NT2/D1 (cell line): ENCODE data around the gene PLEKHJ1.

Experiments used
- DNase-seq: peaks from one replicate; pipeline ENCODE4 v3.0.0-alpha.2; 2011; ENCODE audit warnings: low read depth, low spot score
- H3K27me3 ChIP-seq: 2 replicates; pipeline ENCODE4 v1.6.0; 2011; ENCODE audit warnings: mild to moderate bottlenecking; ENCODE audit not compliant: insufficient read length, insufficient read depth
- H3K36me3 ChIP-seq: 2 replicates; pipeline ENCODE4 v1.6.1; 2011; ENCODE audit warnings: mild to moderate bottlenecking, low read length, mixed read lengths; ENCODE audit not compliant: insufficient read depth, insufficient read length
- H3K4me1 ChIP-seq: 2 replicates; pipeline ENCODE4 v1.5.1; 2011; ENCODE audit not compliant: insufficient read depth, insufficient read length
- H3K4me3 ChIP-seq: 2 replicates; pipeline ENCODE4 v1.5.1; 2011; ENCODE audit warnings: low read depth; ENCODE audit not compliant: insufficient read length
- H3K9ac ChIP-seq: 2 replicates; pipeline ENCODE4 v1.6.0; 2011; ENCODE audit warnings: low read depth; ENCODE audit not compliant: insufficient read length
- H3K9me3 ChIP-seq: 2 replicates; pipeline ENCODE4 v1.5.1; 2011; ENCODE audit warnings: mild to moderate bottlenecking, low read length; ENCODE audit not compliant: insufficient read depth
- SUZ12 ChIP-seq: IDR thresholded peaks from 2 replicates; pipeline ENCODE4 v1.6.1; 2011; ENCODE audit not compliant: insufficient read length, insufficient read depth; ENCODE audit errors: extremely low read depth
- YY1 ChIP-seq: IDR thresholded peaks from 2 replicates; pipeline ENCODE4 v1.6.1; 2011; ENCODE audit not compliant: insufficient read length, insufficient read depth
- ZNF274 ChIP-seq: IDR thresholded peaks from 2 replicates; pipeline ENCODE4 v1.6.1; 2011; ENCODE audit warnings: mild to moderate bottlenecking, low read depth, low read length

The PLEKHJ1 gene

GRCh38 chr19:2225415-2226050, 10.6 kb downstream of the PLEKHJ1 start:
- Histone ChIP-seq H3K36me3 (peaks cover 91% of the 10 kb centered on the region), H3K9me3 (no peaks in the 10 kb centered on the region), H3K4me3 (no peak overlapping the region), H3K4me1 (peaks cover 10% of the 10 kb centered on the region), H3K9ac (no peak overlapping the region), H3K27me3 (no peaks in the 10 kb centered on the region)
- no peak for DNase-seq
- TF ChIP-seq ZNF274 = no peak
- TF ChIP-seq YY1 = no peak
- no peak for TF ChIP-seq SUZ12

DNA sequence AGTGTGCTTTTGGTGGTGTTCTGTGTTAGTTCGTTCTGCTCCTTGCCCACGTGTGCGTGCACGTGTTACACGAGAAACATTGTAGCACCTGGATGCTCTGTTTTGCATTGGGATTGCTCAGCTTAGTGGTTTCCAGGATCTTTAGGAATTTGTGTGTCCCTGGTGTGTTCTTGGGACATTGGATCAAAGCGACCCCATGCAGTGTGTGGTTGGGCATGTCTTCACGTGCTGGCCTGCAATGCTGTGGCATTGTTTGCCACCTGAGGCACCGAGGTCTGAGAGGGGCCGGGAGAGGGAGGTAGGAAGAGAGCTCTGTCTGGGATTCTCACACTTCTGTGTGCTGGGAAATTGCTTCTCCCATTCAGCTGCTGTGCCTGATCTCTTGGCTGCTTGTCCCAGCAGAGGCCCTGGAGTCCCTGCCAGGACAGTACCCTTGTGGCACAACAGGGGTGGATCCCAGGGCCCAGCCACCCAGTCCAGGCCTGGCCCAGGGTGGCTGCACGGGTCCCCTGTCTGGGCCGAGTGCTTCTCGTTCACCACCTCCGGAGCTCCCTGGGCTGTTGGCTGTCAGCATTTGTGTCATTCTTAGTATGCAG, 11.3 kb downstream of the PLEKHJ1 start:
- Histone ChIP-seq H3K27me3 (no peaks in the 10 kb centered on the region), H3K4me1 (peaks cover 10% of the 10 kb centered on the region), H3K9ac (no peak overlapping the region), H3K9me3 (no peaks in the 10 kb centered on the region), H3K4me3 (no peak overlapping the region), H3K36me3 (peaks cover 91% of the 10 kb centered on the region)
- TF ChIP-seq ZNF274 (no peak), YY1 (no peak), SUZ12 (no peak)
- DNase-seq = no peak

DNA sequence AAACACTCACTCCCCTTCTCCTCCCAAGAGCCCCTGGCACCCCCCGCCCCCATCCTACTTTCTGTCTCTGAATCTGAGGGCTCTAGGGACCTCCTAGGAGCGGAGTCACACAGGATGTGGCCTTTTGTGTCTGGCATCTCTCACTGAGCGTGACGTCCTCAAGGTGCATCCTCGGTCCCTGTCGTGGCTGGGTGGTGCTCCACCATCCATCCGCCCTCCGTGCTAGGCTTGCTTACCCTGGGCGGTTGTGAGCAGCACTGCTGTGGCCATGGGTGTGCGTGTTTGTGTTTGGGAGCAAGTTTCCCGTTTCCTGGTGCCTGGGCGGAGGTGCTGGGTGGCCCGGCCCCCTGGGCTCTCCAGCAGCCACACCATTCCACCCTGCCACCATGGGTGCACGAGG, 12.2 kb downstream of the PLEKHJ1 start:
- Histone ChIP-seq H3K4me1 (peaks cover 10% of the 10 kb centered on the region), H3K36me3 (peaks cover 90% of the 10 kb centered on the region)

DNA sequence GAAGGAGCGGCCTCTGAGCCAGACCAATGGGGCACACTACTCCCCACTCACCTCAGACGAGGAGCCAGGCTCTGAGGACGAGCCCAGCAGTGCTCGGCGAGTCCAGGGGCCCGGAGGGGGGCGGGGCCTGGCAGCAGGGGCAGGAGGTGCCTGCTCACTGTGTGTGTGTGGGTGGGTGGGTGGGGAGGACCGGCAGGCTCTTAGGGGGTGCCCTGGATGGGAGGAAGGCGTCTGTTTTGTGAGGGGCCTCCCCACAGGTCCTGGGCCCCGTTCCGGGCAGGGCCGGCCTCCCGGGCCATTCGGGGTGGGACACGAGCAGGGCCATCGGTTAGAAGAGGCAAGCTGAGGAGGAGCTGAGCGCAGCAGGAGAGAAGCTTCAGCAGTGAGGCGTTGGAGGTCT, 12.7 kb downstream of the PLEKHJ1 start:
- peaks cover 85% of the 10 kb centered on the region for H3K36me3 ChIP-seq
- TF ChIP-seq YY1 (no peak), ZNF274 (no peak), SUZ12 (no peak)
- no peak overlapping the region for H3K9ac ChIP-seq

More for the DNA sequence above, 12.2 kb downstream of the PLEKHJ1 start:
- H3K27me3 ChIP-seq = no peaks in the 10 kb centered on the region
- TF ChIP-seq SUZ12 (no peak), YY1 (no peak), ZNF274 (no peak)
- H3K4me3 ChIP-seq = no peak overlapping the region
- DNase-seq = no peak
- H3K9ac ChIP-seq = no peak overlapping the region
- H3K9me3 ChIP-seq = no peaks in the 10 kb centered on the region

DNA sequence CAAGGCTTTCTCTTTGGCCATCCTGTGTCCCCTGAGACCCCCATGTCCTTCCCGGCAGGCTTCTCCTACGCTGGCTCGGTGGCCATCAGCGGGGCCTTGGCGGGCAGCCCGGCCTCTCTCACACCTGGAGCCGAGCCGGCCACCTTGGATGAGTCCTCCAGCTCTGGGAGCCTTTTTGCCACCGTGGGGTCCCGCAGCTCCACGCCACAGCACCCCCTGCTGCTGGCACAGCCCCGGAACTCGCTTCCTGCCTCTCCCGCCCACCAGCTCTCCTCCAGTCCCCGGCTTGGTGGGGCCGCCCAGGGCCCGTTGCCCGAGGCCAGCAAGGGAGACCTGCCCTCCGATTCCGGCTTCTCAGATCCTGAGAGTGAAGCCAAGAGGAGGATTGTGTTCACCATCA, 14.2 kb downstream of the PLEKHJ1 start:
- Histone ChIP-seq H3K4me3 (no peak overlapping the region), H3K4me1 (peaks cover 10% of the 10 kb centered on the region), H3K27me3 (no peaks in the 10 kb centered on the region), H3K36me3 (peaks cover 85% of the 10 kb centered on the region), H3K9me3 (no peaks in the 10 kb centered on the region), H3K9ac (peak overlapping the region; percentile 32)
- TF ChIP-seq ZNF274 (no peak), YY1 (no peak), SUZ12 (no peak)
- no peak for DNase-seq

More for the DNA sequence above, 12.7 kb downstream of the PLEKHJ1 start:
- no peak for DNase-seq
- H3K4me3 ChIP-seq = no peak overlapping the region
- H3K9me3 ChIP-seq = no peaks in the 10 kb centered on the region
- H3K4me1 ChIP-seq = peaks cover 10% of the 10 kb centered on the region
- H3K27me3 ChIP-seq = no peaks in the 10 kb centered on the region

DNA sequence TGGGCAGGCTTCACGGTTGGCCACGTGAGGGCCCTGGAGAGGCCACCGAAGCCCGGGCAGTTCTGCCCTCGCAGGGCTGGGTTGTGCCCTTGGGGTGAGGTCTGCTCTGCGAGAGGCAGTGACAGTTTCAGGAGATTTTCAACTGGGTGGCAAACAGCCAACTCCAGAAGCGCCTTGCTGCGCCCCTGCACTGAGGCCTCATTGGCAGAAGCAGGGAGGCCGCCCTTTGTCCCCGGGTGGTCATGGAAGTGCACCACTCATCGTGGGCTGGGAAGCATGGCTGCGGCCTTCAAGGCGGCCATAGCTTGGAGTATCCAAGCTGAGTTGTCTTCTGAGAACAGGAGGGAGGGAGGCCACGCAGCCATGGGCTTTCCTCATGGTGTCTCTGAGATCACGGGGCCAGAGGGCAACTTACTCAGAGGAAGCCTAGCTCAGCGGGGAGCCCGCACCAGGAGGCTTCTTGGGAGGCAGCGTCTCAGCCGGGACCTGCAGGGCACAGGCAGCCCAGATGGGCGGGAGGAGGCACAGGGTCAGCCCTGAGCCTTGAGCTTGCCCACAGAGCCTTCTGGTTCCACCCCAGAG, 14.8 kb downstream of the PLEKHJ1 start:
- Histone ChIP-seq H3K36me3 (peaks cover 85% of the 10 kb centered on the region), H3K9ac (no peak overlapping the region), H3K27me3 (no peaks in the 10 kb centered on the region), H3K9me3 (no peaks in the 10 kb centered on the region), H3K4me1 (peaks cover 10% of the 10 kb centered on the region), H3K4me3 (no peak overlapping the region)
- no peak for DNase-seq
- TF ChIP-seq ZNF274 (no peak), SUZ12 (no peak)

DNA sequence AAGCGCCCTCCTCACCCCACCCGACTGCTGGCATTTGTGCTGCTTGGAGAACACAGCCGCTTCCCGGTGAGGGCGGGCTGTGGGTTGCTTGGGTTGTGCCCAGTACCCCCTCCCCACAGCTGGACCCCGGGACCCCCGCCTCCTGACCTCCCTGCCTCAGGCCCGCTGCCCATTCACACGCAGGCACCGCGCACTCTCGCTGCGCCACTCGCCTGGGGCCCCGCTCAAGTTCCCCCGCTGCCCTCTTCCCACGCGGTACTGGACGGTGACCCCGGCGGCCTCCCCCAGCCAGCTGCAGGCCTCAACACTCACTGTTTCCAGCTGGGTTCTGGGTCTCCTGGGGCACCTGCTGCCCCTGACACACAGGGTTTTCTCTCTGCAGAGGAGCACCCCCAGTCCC, 16.4 kb downstream of the PLEKHJ1 start:
- no peak overlapping the region for H3K4me3 ChIP-seq
- H3K9me3 ChIP-seq = no peaks in the 10 kb centered on the region
- no peak overlapping the region for H3K9ac ChIP-seq
- DNase-seq = no peak
- TF ChIP-seq SUZ12 (no peak), ZNF274 (no peak), YY1 (no peak)
- H3K4me1 ChIP-seq = peaks cover 14% of the 10 kb centered on the region
- peaks cover 85% of the 10 kb centered on the region for H3K36me3 ChIP-seq
- no peaks in the 10 kb centered on the region for H3K27me3 ChIP-seq
